ENCODE measurements around the gene LENEP. TPM values are rescaled to one million over a fixed set of nuclear protein-coding genes. Genes with fewer than 3 reads are reported as not detected.
A peak's percentile ranks its signal among the peaks of the same experiment; 100 is the strongest.
"Not testable (repeated sequence)": the region's sequence is repeated elsewhere in the genome, so short reads cannot be mapped to it uniquely, and the experiment has no call there.

LENEP gene
- total RNA-seq, 1 experiment from 2014 or later, result 0.64 TPM

DNA sequence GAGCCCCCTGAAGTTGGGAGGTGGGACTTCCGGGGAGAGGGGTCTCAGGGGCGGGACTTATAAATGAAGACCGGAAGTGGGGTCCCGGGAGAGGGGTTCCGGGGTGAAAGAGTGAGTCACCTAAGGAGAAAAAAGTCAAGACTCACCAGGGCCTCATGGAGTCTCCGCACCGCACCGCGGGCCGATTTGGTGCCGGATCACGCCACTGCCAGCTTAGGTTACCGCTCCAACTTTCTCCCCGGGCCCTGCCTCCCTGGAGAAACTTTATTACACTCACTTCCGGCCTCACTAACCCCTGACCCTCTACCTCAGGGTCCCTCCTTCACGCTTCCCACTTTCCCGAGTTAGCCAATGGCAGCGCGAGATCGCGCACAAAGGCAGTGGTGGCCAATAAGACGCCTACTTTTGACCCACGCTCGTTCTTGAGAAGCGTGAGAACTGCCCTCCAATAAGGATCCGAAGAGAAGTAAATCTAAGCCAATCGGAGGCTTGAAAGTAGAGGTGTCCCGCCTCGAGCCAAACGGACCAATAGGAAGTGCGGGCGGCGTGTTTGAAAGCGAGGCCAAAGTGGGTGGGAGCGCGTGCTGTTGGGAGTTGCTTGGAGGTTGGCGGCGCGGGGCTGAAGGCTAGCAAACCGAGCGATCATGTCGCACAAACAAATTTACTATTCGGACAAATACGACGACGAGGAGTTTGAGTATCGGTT, 19.1 kb upstream of the LENEP start, which contains the start of gene CKS1B:
TSS of gene CKS1B (plus strand) at position 580 of the 706 bp plus-strand sequence. CDS start at position 645, 65 bp downstream.
- peak; percentile 100 for DNase-seq (ENCODE audit: low read depth)

DNA sequence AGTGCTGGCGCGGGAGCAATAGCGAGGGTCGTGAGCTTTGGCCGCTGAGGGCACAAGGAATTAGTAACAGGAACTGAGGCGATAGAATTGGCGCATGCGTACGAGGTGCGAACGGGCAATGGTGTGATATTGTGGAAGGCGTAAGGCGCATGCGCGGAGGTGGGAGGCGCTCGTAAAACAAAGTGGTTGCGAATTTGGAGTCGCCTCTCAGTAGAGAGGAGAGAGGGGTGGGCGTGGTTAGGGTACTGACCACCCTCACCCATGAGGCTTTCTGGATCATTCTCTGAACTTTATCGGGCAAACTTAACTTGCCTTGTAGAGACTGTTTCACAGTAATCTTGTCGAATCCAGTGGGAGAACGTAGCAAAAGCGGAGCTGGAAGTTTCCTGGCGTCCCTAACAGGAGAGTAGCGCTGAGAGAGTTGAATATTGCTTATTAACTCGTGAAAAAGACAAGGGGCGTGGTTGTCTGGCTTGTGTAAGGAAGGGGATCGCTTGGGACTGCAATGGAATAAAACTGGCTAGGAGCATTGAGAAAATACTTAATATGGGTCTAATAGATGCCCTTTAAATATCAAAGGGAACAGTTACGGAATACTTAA, 18.5 kb upstream of the LENEP start:
- DNase-seq (ENCODE audit: low read depth), result peak; percentile 91

DNA sequence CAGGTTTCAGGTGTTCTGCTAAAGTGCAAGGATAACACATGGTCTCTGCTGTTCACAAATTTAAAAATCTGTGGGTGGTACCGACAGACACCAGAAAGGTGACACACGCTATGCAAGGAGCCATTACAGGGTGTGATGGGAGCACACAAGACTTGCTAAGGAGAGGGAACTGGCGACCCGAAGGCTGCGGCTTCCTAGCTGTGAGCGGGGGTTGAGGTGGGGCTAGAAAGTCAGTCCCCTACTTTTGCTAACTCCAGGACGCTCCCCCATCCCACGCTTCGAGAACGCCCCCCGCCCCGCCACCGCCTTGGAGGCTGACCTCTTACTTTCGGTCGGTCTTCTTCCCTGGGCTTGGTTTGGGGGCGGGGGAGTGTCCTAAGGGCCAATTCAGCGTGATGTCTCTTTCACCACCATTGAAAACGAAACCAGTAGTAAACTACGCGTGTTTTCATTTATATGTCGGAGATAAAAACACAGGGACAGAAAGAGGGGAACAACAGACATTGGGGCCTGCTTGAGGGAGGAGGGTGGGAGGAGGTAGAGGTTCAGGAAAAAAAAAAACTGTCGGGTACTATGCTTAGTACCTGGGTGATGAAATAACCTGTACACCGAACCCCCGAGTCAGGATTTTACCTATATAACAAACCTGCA, 17.9 kb upstream of the LENEP start:
- DNase-seq (ENCODE audit: low read depth), result peak; percentile 27

DNA sequence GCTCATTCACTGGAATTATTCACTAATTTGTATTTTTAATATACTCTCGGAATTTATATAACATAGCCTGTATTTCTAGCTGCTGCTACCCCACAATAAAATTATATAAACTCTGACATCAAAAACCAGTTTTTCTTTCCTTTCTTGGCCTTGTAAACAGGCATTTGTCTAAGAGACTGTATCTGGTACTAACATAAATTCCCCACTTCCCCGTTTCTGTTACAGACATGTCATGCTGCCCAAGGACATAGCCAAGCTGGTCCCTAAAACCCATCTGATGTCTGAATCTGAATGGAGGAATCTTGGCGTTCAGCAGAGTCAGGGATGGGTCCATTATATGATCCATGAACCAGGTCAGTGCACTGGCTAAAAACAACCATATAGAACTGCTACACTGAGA, 15.6 kb upstream of the LENEP start:
- not testable (repeated sequence) for DNase-seq (ENCODE audit: low read depth)

DNA sequence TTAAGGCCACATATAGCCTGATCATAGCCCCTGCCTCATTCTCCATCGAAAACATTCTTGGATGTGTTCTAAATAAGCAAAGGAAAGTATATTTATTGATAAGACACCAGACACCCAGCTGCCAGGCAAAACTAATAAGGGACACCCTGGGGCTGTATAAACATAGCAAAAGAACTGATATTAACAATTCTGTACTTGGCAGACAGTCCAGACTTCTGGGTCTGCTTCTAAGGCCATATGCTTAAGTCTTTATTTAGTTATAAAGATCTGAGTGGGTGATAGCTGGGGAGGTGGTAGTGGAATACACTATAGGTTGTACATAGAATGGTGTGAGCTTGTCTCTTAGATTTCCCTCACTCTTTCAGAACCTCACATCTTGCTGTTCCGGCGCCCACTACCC, 15.0 kb upstream of the LENEP start:
- DNase-seq (ENCODE audit: low read depth), result no peak

DNA sequence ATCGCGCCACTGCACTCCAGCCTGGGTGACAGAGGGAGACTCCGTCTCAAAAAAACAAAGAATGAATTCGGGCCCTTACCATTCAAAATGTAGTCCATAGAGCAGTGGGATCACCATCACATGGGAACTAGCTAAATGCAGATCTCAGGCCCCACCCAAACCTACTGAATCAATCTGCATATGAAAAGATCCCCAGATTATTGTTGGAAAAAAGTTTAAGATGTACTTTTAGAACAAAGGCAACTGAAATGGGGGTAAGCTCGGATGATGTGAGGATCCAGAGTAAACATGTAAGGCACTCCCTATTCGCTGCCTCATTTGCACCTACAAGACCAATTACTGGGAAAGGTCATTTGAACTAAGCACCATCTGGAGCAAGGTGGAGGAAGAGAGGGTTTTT, 11.0 kb upstream of the LENEP start:
- DNase-seq (ENCODE audit: low read depth), result no peak

DNA sequence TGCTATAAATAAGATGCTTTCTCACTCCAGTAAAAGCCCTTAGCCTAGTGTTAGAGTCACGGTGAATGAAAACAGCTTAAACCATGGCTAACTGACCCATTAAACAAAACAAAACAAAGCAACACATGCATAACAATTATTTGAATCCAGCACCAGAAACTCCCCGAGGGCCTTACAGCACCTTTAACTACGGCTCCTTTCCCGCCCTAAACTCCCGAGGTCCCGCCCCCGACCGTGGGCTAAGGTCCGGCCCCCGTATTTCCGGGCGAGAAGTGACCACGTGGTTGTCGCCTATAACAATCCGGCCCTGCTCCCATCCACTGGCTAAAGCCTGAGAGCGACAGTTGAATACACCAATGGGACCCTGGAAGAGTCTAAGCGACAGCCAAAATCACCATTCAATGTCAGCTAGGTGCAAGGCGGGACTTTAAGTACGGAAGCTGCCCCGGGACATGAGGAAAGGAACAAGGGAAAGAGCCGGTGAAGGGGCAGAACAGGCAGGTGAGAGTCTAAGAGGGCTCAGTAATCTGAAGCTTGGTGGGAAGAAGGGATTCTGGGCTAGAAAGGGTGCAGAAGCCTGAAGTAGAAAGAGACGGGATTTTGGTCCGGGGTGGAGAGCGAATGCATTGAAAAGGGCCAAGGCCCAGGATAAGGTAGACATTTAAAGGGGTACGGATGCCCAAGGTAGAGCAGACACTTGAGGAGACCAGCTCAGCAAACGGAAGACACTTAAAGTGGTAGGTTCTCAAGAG, 10.3 kb upstream of the LENEP start, which contains the start of gene FLAD1:
TSS of gene FLAD1 (plus strand) at position 448 of the 752 bp plus-strand sequence. CDS start 351 bp downstream, outside the sequence.
- DNase-seq (ENCODE audit: low read depth), result peak; percentile 100

DNA sequence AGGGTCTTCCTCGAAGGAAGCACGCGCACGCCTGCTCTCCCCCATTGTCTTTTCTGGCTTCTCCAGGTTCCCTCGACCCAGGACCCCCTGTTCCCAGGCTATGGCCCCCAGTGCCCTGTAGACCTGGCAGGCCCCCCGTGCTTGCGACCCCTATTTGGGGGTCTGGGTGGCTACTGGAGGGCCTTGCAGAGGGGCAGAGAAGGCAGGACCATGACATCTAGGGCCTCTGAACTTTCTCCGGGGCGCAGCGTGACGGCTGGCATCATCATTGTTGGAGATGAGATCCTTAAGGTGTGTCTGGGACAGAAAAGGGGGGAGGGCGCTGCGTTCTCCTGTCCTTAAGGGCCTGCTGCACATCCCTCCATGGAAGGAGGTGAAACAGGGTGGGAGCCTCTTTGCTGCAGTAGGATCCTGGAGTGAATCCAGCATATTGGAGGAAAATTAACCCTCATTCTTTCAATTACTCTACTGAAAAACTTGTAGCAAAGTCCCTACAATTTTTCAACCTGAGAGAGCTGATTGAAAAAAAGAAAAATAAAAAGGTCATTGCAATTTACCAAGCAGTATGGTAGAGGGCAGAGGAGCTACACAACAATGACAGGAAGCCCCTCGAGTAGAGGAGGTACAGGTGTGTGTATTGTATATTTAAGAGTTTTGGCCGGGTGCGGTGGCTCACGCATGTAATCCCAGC, 9.5 kb upstream of the LENEP start:
- no peak for DNase-seq (ENCODE audit: low read depth)

DNA sequence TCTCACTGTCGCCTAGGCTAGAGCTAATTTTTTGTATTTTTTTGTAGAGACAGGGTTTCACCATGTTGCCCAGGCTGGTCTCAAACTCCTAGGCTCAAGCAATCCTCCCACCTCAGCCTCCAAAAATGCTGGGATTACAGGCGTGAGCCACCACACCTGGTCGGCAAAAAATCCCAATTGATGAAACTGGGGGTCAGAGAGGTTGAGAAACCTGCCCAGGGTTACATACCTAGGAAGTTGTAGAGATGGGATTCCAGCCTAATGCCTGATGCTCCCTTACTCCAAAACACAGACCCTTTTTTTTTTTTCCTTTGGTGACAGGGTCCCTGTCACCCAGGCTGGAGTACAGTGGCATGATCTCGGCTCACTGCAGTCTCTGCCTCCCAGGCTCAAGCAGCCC, 6.7 kb upstream of the LENEP start:
- DNase-seq (ENCODE audit: low read depth), result not testable (repeated sequence)

DNA sequence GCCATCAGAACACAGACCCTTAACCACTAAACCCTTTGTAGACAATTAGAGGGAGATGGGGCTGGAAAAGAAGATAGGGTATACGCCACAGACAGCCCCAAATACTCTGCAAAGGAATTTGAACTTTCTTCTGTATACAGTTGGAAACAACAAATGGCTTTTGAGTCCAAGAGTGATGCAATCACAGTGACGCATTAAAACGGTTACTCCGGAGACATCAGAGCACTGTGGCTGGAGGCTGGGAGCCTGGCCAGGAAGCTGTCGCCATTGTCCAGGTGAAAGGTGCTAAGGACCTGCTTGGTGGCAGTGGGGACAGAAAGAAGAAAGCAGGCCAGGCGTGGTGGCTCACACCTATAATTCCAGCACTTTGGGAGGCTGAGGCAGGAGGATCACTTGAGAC, 6.1 kb upstream of the LENEP start:
- DNase-seq (ENCODE audit: low read depth), result no peak

DNA sequence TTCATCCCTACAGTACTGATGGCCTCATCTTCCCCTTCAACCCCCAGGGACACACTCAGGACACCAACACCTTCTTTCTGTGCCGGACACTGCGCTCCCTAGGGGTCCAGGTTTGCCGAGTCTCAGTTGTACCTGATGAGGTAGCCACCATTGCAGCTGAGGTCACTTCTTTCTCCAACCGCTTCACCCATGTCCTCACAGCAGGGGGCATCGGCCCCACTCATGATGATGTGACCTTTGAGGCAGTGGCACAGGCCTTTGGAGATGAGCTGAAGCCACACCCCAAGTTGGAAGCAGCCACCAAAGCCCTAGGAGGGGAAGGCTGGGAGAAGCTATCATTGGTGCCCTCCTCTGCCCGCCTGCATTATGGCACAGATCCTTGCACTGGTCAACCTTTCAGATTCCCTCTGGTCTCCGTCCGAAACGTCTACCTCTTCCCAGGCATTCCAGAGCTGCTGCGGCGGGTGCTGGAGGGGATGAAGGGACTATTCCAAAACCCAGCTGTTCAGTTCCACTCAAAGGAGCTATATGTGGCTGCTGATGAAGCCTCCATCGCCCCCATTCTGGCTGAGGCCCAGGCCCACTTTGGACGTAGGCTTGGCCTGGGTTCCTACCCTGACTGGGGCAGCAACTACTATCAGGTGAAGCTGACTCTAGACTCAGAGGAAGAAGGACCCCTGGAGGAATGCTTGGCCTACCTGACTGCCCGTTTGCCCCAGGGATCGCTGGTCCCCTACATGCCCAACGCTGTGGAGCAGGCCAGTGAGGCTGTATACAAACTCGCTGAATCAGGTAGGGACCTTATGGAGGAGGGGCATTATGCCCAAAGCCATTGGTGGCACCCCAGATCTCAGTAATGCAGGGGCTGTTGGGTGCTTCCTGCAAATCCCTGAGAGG, 5.1 kb upstream of the LENEP start:
- no peak for DNase-seq (ENCODE audit: low read depth)

DNA sequence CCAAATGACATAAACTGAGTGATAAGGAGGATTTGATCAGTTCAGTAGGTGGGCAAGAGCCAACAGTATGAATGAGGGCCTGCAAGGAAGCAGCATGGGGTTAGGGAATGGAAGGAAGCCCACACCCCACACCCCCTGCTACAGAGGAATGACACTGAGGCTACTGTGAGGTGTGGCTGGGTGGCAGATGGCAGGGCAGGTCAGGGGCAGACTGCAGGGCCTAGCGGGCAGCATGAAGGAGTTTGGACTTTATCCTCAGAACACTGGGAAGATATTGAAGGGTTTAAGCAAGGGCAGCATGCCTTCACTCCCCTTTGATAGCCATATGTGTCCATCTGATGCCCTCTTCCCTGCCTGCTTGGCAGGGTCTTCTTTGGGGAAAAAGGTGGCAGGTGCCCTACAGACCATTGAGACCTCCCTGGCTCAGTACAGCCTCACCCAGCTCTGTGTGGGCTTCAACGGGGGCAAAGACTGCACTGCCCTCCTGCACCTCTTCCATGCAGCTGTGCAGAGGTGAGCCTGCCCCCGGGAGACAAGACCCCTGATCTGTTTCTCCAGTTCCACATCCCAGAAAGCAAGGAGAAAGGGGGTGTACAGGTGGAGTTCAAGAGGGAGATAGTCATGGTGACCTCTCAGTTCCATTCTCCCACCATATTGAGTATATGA, 4.1 kb upstream of the LENEP start:
- DNase-seq (ENCODE audit: low read depth), result no peak

DNA sequence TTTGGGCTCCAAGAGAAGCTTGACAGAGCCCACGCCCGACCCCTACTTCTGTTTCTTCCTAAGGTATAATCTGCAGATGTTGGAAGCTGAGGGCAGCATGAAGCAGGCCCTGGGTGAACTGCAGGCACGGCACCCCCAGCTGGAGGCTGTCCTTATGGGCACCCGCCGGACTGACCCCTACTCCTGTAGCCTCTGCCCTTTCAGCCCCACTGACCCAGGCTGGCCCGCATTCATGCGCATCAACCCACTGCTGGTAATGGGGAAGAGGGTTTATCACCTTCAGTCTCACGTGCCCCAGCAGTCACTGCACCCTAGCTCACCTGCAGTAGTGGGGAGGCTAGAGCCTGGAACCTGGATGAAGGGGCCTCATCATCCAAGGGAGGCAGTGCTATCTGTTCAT, 3.1 kb upstream of the LENEP start:
- no peak for DNase-seq (ENCODE audit: low read depth)

DNA sequence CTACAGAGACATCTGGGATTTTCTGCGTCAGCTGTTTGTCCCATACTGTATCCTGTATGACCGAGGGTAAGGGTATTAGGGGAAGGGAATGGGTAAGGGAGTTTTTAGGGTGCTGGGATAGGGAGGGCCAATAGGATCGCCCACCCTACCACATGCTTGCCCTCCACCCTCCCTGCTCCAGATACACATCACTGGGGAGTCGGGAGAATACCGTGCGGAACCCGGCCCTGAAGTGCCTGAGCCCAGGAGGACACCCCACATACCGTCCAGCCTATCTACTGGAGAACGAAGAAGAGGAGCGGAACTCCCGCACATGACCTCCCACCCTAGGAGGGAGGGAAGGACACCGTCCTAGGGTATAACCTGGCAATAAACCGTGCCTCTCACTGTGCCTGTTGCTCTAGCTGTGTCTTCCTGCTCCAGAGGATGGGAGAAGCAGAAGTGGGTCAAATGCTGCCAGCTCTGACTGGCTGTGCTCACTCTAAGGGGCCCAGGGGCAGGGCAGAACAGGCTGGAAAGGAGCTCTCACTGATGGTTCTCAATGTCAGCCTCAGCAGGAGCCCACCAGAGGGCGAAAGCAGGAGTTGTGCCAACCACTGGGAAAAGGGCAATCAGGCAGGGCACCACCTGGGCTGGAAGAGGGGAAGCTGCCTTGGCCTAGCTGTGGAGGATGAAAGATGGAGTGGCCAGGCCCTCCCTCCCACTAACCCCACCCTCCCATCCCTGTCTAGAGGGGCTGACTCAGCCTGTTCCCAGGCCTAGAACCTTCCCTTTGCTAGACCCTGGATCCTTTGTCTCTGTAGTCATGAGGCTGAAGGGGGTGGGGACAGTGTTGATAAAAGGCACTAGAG, 440 bp upstream of the LENEP start:
- peak; percentile 69 for DNase-seq (ENCODE audit: low read depth)

DNA sequence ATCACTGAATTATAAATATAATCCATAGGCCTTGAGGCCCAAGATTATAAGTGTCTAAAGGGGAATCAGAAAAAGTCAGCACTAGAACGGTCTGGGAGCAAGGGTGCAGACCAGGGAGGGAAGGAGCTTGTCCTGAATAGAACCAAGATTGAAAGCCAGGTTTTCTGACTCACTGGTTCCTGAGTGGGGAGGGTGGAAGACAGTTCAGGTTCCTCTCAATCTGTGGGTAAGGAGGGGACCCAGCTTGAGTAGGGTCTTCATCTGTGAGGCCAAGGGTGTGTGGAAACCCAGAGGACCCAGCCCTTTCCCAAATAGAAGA, 842 bp downstream of the LENEP start:
- DNase-seq (ENCODE audit: low read depth), result no peak

DNA sequence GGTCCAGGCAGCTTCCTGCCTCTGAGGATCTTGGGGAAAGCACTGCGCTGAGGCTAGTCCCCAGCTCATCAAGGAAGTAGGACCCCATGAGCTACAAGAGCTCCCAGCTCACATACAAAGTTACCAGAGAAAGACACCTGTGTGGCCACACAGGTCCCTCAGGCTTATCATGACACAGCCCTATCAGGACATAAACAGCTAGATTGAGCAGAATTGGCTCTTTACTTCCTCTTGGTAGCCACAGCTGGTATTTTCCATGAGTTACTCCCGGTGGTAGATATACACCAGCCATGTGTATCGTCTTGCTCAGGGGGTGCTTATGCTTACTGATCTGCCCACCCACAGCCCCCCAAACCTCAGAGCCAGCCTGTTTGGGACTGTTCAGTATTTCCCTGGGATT, 1.2 kb downstream of the LENEP start:
- no peak for DNase-seq (ENCODE audit: low read depth)

DNA sequence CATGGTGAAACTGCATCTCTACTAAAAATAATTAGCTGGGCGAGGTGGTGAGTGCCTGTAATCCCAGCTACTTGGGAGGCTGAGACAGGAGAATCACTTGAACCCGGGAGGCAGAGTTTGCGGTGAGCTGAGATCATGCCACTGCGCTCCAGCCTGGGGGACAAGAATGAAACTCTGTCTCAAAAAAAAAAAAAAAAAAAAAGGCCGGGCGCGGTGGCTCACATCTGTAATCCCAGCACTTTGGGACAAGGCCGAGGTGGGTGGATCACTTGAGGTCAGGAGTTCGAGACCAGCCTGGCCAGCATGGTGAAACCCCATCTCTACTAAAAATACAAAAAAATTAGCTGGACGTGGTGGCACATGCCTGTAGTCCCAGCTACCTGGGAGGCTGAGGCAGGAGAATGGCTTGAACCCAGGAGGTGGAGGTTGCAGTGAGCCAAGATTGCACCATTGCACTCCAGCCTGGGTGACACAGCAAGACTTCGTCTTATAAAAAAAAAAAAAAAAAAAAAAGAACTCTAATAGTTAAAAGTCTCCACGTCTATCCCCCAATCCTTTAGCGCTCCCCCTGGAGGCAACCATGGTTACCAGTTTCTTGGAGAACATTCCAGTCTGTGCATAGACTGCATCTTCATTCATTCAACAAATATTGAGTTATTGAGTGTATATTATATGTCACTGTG, 2.1 kb downstream of the LENEP start:
- DNase-seq (ENCODE audit: low read depth), result peak; percentile 69

Data from HT1080 (cell line).